ENCODE data around the gene ATP6V0D1. TPM values are rescaled to one million over a fixed set of nuclear protein-coding genes. Genes with fewer than 3 reads are reported as not detected.

The ATP6V0D1 gene
- total RNA-seq, 2 donors from 2014 or later = 79.7 to 95.7 TPM

DNA sequence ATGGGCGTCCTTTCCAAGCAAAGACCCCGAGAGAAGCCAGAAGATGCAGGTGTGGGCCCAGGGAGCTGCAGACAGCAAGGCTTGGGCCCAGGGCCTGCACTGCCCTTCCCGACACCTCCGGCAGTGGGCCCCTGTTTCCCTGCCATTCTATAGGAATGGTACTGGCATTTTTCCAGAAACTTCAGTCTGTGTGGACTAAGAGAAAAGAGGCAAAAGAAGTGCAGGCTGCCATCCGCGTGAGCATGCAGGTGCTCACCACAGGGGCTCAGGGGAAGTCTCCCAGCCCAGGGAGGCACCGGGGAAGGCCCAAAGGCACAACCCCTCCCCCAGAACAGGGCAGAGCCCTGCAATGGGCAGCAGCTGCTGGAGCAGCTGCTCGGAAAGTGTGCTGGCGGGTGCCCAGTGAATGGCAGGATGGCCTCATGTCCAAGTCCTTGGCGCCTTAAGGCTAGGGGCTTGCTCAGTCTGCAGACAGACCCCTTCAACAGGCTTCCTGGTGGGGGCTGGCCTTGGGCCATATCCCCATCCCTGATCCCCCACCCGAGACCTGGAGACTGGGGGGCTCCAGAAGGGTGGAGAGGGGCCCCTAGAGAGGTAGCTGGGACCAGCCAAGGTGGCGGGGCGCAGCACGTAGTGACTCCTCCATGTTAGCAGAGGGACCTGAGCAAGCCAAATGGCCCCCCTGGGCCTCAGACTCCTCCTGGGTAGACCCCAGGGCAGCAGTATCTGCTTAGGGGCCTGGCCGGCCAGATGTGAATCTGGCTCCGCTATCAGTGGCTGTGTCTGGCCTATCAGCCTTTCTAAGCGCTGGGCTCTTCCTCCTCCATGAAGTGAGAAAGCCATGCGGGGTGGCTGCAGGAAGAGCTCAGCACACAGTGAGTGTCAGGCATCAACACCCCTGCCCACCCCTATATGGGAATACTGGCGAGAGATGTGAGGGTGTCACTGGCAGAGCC lies 80.9 kb downstream of the ATP6V0D1 start:
- TF ChIP-seq CTCF (IDR thresholded peaks at IDR 0.05) = peak in 1 of 2 donors; percentile 8
- Histone ChIP-seq H3K36me3 (no peaks in the 10 kb centered on the region), H3K4me3 (no peak overlapping the region), H3K27ac (no peak overlapping the region), H3K27me3 (no peaks in the 10 kb centered on the region), H3K4me1 (peaks cover 0 to 48% of the 10 kb centered on the region in 2 donors), H3K9me3 (no peaks in the 10 kb centered on the region)
- no peak for DNase-seq (ENCODE audit: low spot score)

DNA sequence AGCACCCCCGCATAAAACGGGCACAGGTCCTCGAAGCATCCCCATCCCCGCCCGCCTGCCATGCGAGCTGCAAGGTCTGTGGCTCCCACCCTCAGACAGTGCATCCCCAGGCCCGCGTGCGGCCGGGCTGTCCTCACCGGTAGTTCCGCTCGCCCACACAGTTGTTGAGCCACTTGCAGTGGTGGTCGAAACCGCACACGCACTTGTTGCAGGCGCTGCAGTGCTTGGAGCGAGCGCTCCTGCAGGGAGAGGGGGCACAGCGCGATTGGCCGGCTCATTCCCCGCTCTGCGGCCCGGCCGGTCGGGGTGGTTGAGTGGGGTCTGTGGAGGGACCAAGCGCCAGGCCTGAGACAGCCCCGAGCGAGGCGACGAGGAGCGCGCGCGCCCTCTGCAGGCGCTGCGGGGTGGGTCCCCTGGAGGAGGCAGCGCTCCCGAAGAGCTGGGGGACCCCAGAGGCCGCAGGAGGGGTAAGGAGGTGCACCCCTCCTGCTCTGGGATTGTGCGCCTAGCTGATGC lies 81.7 kb downstream of the ATP6V0D1 start:
- H3K36me3 ChIP-seq = no peaks in the 10 kb centered on the region
- peaks cover 0 to 56% of the 10 kb centered on the region in 2 donors for H3K4me1 ChIP-seq
- H3K27me3 ChIP-seq = no peaks in the 10 kb centered on the region
- peak; percentile 77 to 91 for TF ChIP-seq CTCF (IDR thresholded peaks at IDR 0.05)
- peak overlapping the region in 1 of 2 donors; percentile 9 for H3K4me3 ChIP-seq
- no peak overlapping the region for H3K27ac ChIP-seq
- H3K9me3 ChIP-seq = no peaks in the 10 kb centered on the region
- no peak for DNase-seq (ENCODE audit: low spot score)

GRCh38 chr16:67398546-67399217 lies 82.3 kb downstream of the ATP6V0D1 start:
- no peaks in the 10 kb centered on the region for H3K36me3 ChIP-seq
- no peaks in the 10 kb centered on the region for H3K27me3 ChIP-seq
- no peak for TF ChIP-seq CTCF (IDR thresholded peaks at IDR 0.05)
- no peak overlapping the region for H3K4me3 ChIP-seq
- H3K27ac ChIP-seq = no peak overlapping the region
- DNase-seq (ENCODE audit: low spot score) = no peak
- no peaks in the 10 kb centered on the region for H3K9me3 ChIP-seq
- peaks cover 0 to 62% of the 10 kb centered on the region in 2 donors for H3K4me1 ChIP-seq

- TF ChIP-seq CTCF (IDR thresholded peaks at IDR 0.05) = no peak
- no peaks in the 10 kb centered on the region for H3K27me3 ChIP-seq
- no peak overlapping the region for H3K4me3 ChIP-seq
- no peak for DNase-seq (ENCODE audit: low spot score)
- peaks cover 0 to 69% of the 10 kb centered on the region in 2 donors for H3K4me1 ChIP-seq
- no peaks in the 10 kb centered on the region for H3K9me3 ChIP-seq
- H3K36me3 ChIP-seq = no peaks in the 10 kb centered on the region
- H3K27ac ChIP-seq = peak overlapping the region; percentile 67 to 71
Observed at GRCh38 chr16:67397812-67398545, 83.0 kb downstream of the ATP6V0D1 start.

GRCh38 chr16:67397036-67397801 lies 83.7 kb downstream of the ATP6V0D1 start:
- H3K4me1 ChIP-seq = peaks cover 0 to 76% of the 10 kb centered on the region in 2 donors
- H3K27ac ChIP-seq = peak overlapping the region; percentile 67 to 71
- H3K36me3 ChIP-seq = no peaks in the 10 kb centered on the region
- no peak for DNase-seq (ENCODE audit: low spot score)
- H3K9me3 ChIP-seq = no peaks in the 10 kb centered on the region
- H3K27me3 ChIP-seq = no peaks in the 10 kb centered on the region
- no peak for TF ChIP-seq CTCF (IDR thresholded peaks at IDR 0.05)
- no peak overlapping the region for H3K4me3 ChIP-seq

All from right atrium auricular region (tissue), 2 donors.